Measurements from ENCODE around the gene ARL15.

- TF ChIP-seq CTCF (conservative IDR thresholded peaks at IDR 0.05; ENCODE audit: low read depth, low read length) (no peak), EZH2 (IDR thresholded peaks at IDR 0.05; ENCODE audit: borderline replicate concordance, low read depth, low read length, poor library complexity, severe bottlenecking) (no peak)
Observed at GRCh38 chr5:54211912-54212311, 98.5 kb downstream of the ARL15 start.
